CD14-positive monocyte (primary cell): ENCODE measurements around the gene NOP16. TPM values are rescaled to one million over a fixed set of nuclear protein-coding genes. Genes with fewer than 3 reads are reported as not detected.

Experiments used
- DNase-seq, 3 donors: peaks; one replicate each; pipeline ENCODE4 v3.0.0-alpha.2; 2011 to 2022
- H2AFZ ChIP-seq: 2 replicates; pipeline ENCODE4 v1.6.0; 2012; ENCODE audit warnings: mild to moderate bottlenecking, low read depth, low read length, inconsistent platforms; ENCODE audit not compliant: insufficient read depth, poor library complexity, severe bottlenecking
- H3K27ac ChIP-seq, 2 donors: 1 replicate in 1 of 2; 2 replicates in 1 of 2; pipeline ENCODE4 v1.5.1; 2012 to 2013; ENCODE audit warnings: low read length in 2 of 2, control low read depth in 1 of 2, inconsistent platforms in 1 of 2, low read depth in 1 of 2, mild to moderate bottlenecking in 1 of 2
- H3K27me3 ChIP-seq, 2 donors: one replicate each; pipeline versions ENCODE4 v1.6.0 to v1.6.1; 2011 to 2013; ENCODE audit warnings: low read length in 2 of 2; ENCODE audit not compliant: control insufficient read depth in 2 of 2, insufficient read depth in 2 of 2
- H3K36me3 ChIP-seq, 2 donors: replicated peaks in 1 of 2; 1 replicate in 1 of 2; 2 replicates in 1 of 2; pipeline versions ENCODE4 v1.5.1 to v1.6.1; 2012 to 2013; ENCODE audit warnings: low read length in 2 of 2, control low read depth in 1 of 2, inconsistent platforms in 1 of 2, mild to moderate bottlenecking in 1 of 2; ENCODE audit not compliant: insufficient read depth in 2 of 2, control insufficient read depth in 1 of 2
- H3K4me1 ChIP-seq, 2 donors: 1 replicate in 1 of 2; 2 replicates in 1 of 2; pipeline versions ENCODE4 v1.5.1 to v1.6.1; 2012 to 2013; ENCODE audit warnings: low read length in 2 of 2, control low read depth in 1 of 2, inconsistent platforms in 1 of 2, mild to moderate bottlenecking in 1 of 2, moderate library complexity in 1 of 2; ENCODE audit not compliant: insufficient read depth in 2 of 2, control insufficient read depth in 1 of 2
- H3K4me2 ChIP-seq: replicated peaks from 2 replicates; pipeline ENCODE3; 2012; ENCODE audit warnings: low read length, moderate library complexity, mild to moderate bottlenecking; ENCODE audit not compliant: poor library complexity, severe bottlenecking; ENCODE audit errors: extremely low read depth
- H3K4me3 ChIP-seq, 3 experiments: fragments of 200-600 bp in 1 of 3; sonication (generic) in 1 of 3; replicated peaks in 1 of 3; 1 replicate in 2 of 3; 2 replicates in 1 of 3; pipeline ENCODE4 v1.5.1; 2011 to 2013; ENCODE audit warnings: low read length in 3 of 3, mild to moderate bottlenecking in 3 of 3, control low read depth in 2 of 3, low read depth in 2 of 3, inconsistent platforms in 1 of 3, moderate library complexity in 1 of 3
- H3K79me2 ChIP-seq: 2 replicates; pipeline ENCODE4 v1.6.0; 2012; ENCODE audit warnings: mild to moderate bottlenecking, control low read depth, inconsistent platforms, low read length, moderate library complexity; ENCODE audit not compliant: insufficient read depth
- H3K9ac ChIP-seq: 2 replicates; pipeline ENCODE4 v1.6.0; 2017; ENCODE audit warnings: low read length, mild to moderate bottlenecking; ENCODE audit not compliant: insufficient read depth, poor library complexity, severe bottlenecking
- H3K9me3 ChIP-seq, 2 donors: replicated peaks in 1 of 2; 1 replicate in 1 of 2; 2 replicates in 1 of 2; pipeline versions ENCODE4 v1.5.1 to v1.6.1; 2012 to 2013; ENCODE audit warnings: low read length in 2 of 2, control low read depth in 1 of 2; ENCODE audit not compliant: control insufficient read depth in 1 of 2, insufficient read depth in 1 of 2
- H4K20me1 ChIP-seq: 2 replicates; pipeline ENCODE4 v1.6.0; 2012; ENCODE audit warnings: mild to moderate bottlenecking, low read length, control low read depth, moderate library complexity; ENCODE audit not compliant: insufficient read depth
- H3K27ac Mint-ChIP-seq, 7 donors: one replicate each; pipeline ENCODE4 v1.8.0; 2020; ENCODE audit warnings: mild to moderate bottlenecking in 7 of 7, mixed read lengths in 7 of 7, moderate library complexity in 6 of 7, inconsistent platforms in 2 of 7
- H3K27me3 Mint-ChIP-seq, 3 donors: one replicate each; pipeline ENCODE4 v1.8.0; 2021 to 2022; ENCODE audit warnings: low read depth in 3 of 3, mild to moderate bottlenecking in 3 of 3, mixed read lengths in 3 of 3, moderate library complexity in 3 of 3, inconsistent platforms in 1 of 3
- H3K36me3 Mint-ChIP-seq, 2 donors: one replicate each; pipeline ENCODE4 v1.8.0; 2020; ENCODE audit warnings: mixed read lengths in 2 of 2, inconsistent platforms in 1 of 2, mild to moderate bottlenecking in 1 of 2
- H3K4me1 Mint-ChIP-seq: one replicate; pipeline ENCODE4 v1.8.0; 2020; ENCODE audit warnings: mild to moderate bottlenecking, mixed read lengths
- H3K4me3 Mint-ChIP-seq, 2 donors: one replicate each; pipeline ENCODE4 v1.8.0; 2020; ENCODE audit warnings: mild to moderate bottlenecking in 2 of 2, mixed read lengths in 2 of 2, moderate library complexity in 1 of 2
- H3K9me3 Mint-ChIP-seq, 7 donors: one replicate each; pipeline ENCODE4 v1.8.0; 2020 to 2022; ENCODE audit warnings: mixed read lengths in 7 of 7, mild to moderate bottlenecking in 6 of 7, moderate library complexity in 6 of 7, inconsistent platforms in 2 of 7
- CTCF ChIP-seq: fragments of 200-600 bp; IDR thresholded peaks from one replicate; pipeline ENCODE4 v1.8.0; 2022; ENCODE audit warnings: antibody characterized with exemption, mild to moderate bottlenecking
- WGBS: methylation state at CpG from one replicate; pipeline ENCODE4 v1.1.5; 2013; ENCODE audit warnings: missing lambda C conversion rate; ENCODE audit not compliant: insufficient coverage; 5-methylcytosine and 5-hydroxymethylcytosine counted together
- intact Hi-C, 2 donors: fragments of 100-400 bp; cut with micrococcal nuclease; formaldehyde crosslinking; loops; one replicate each; pipeline versions ENCODE4 v1.15.0 to v1.15.1; 2023
- polyA plus RNA-seq, 3 donors: library from polyadenylated mRNA; depleted of rRNA in 1 of 3; unstranded in 2 of 3; stranded (reverse) in 1 of 3; fragments of 300-500 nt in 2 of 3; fragments of >200 nt in 1 of 3; fragmentation: Illumina TruSeq in 2 of 3; gene quantifications; 1 replicate in 2 of 3; 2 replicates in 1 of 3; pipeline ENCODE4 v1.2.3, GENCODE V29; 2012 to 2021

NOP16 gene
- polyA plus RNA-seq, 3 donors: 17.2 to 23.4 (median 17.6) TPM

GRCh38 chr5:176361437-176362232 is 26.8 kb downstream of the NOP16 start, which contains the start of gene KIAA1191:
Gene KIAA1191 (minus strand): TSS chr5:176361764. CDS start chr5:176359508, 2,256 bp downstream.
- TF ChIP-seq CTCF: no peak
- H3K36me3 Mint-ChIP-seq: peaks cover 10 to 21% of the 10 kb centered on the region in 2 donors
- H3K27ac Mint-ChIP-seq: peak within 1 kb of the TSS; percentile 82 to 94 (median 89)
- peaks cover 15 to 31% of the 10 kb centered on the region in 2 donors for H3K27me3 ChIP-seq
- peaks cover 0 to 15% (median 2%) of the 10 kb centered on the region in 7 donors for H3K9me3 Mint-ChIP-seq
- DNase-seq: peak; percentile 88 to 93 (median 91)
- H4K20me1 ChIP-seq: peaks cover 8% of the 10 kb centered on the region
- peaks cover 17% of the 10 kb centered on the region for H3K79me2 ChIP-seq
- peak within 1 kb of the TSS; percentile 99 for H3K4me2 ChIP-seq
- H3K4me3 ChIP-seq: peak within 1 kb of the TSS; percentile 64 to 96 (median 87)
- peak within 1 kb of the TSS; percentile 7 to 68 for H3K27ac ChIP-seq
- peaks cover 4 to 24% of the 10 kb centered on the region in 2 donors for H3K36me3 ChIP-seq
- intact Hi-C loops: loop anchor here in 1 of 2 donors (2.0 kb wide), 1 partner anchor 27 kb away; the partner anchor contains the start of genes HIGD2A and NOP16
- H2AFZ ChIP-seq: peak within 1 kb of the TSS; percentile 82
- peaks cover 24 to 45% of the 10 kb centered on the region in 2 donors for H3K4me1 ChIP-seq
- H3K4me3 Mint-ChIP-seq: peak within 1 kb of the TSS; percentile 99
- under 1% methylated on average over 42 of the region's 56 CpGs for WGBS
- peaks cover 23 to 33% (median 28%) of the 10 kb centered on the region in 3 donors for H3K27me3 Mint-ChIP-seq
- no peaks in the 10 kb centered on the region for H3K9me3 ChIP-seq
- peaks cover 27% of the 10 kb centered on the region for H3K4me1 Mint-ChIP-seq
- peak within 1 kb of the TSS; percentile 81 for H3K9ac ChIP-seq

GRCh38 chr5:176360894-176361436 is 27.4 kb downstream of the NOP16 start:
- no peaks in the 10 kb centered on the region for H3K9me3 ChIP-seq
- Mint-ChIP-seq H3K9me3 (peaks cover 0 to 9% (median 0%) of the 10 kb centered on the region in 7 donors), H3K36me3 (peaks cover 8 to 28% of the 10 kb centered on the region in 2 donors), H3K4me3 (peak overlapping the region; percentile 99), H3K27ac (peak overlapping the region in 5 of 7 donors; percentile 82 to 94 (median 89)), H3K4me1 (peaks cover 22% of the 10 kb centered on the region), H3K27me3 (peaks cover 16 to 26% (median 21%) of the 10 kb centered on the region in 3 donors)
- peak overlapping the region; percentile 81 for H3K9ac ChIP-seq
- peaks cover 14% of the 10 kb centered on the region for H4K20me1 ChIP-seq
- peaks cover 20 to 42% of the 10 kb centered on the region in 2 donors for H3K4me1 ChIP-seq
- H3K27me3 ChIP-seq: peaks cover 8 to 24% of the 10 kb centered on the region in 2 donors
- peaks cover 9 to 31% of the 10 kb centered on the region in 2 donors for H3K36me3 ChIP-seq
- H3K79me2 ChIP-seq: peaks cover 24% of the 10 kb centered on the region
- DNase-seq: no peak
- H3K4me2 ChIP-seq: peak overlapping the region; percentile 99
- TF ChIP-seq CTCF: no peak
- H3K4me3 ChIP-seq: peak overlapping the region; percentile 64 to 96 (median 87)
- 0% methylated on average over 14 of the region's 27 CpGs for WGBS
- intact Hi-C loops: loop anchor here in 1 of 2 donors (2.0 kb wide), 1 partner anchor 28 kb away; the partner anchor contains the start of genes HIGD2A and NOP16
- H2AFZ ChIP-seq: peak overlapping the region; percentile 82
- H3K27ac ChIP-seq: peak overlapping the region; percentile 7 to 68
